Measurements from ENCODE around the gene PLEKHG4.

Gene PLEKHG4

GRCh38 chr16:67245186-67245585 lies 34.1 kb upstream of the PLEKHG4 start:
- FAIRE-seq: no peak

GRCh38 chr16:67245674-67246080 lies 33.7 kb upstream of the PLEKHG4 start:
- FAIRE-seq: no peak

GRCh38 chr16:67246081-67246755 lies 33.1 kb upstream of the PLEKHG4 start:
- FAIRE-seq: no peak

- FAIRE-seq: no peak
These were observed 32.6 kb upstream of the PLEKHG4 start for GRCh38 chr16:67246756-67247191.

- peak; percentile 46 for FAIRE-seq
These were observed 31.9 kb upstream of the PLEKHG4 start, which contains the start of gene FHOD1 for GRCh38 chr16:67247192-67248072. Gene FHOD1, minus strand, starts transcription at chr16:67247481. Its CDS starts 71 bp downstream, at chr16:67247410.

- no peak for FAIRE-seq
These were observed 31.3 kb upstream of the PLEKHG4 start for GRCh38 chr16:67248073-67248400.

- FAIRE-seq: no peak
These were observed 30.7 kb upstream of the PLEKHG4 start, which contains the start of gene SLC9A5 for GRCh38 chr16:67248401-67249177. Gene SLC9A5, plus strand, starts transcription at chr16:67248979. Its CDS starts 36 bp downstream, at chr16:67249015.

GRCh38 chr16:67249178-67250044 lies 29.9 kb upstream of the PLEKHG4 start:
- no peak for FAIRE-seq

- no peak for FAIRE-seq
These were observed 29.3 kb upstream of the PLEKHG4 start for GRCh38 chr16:67250045-67250327.

- FAIRE-seq: no peak
These were observed 26.5 kb upstream of the PLEKHG4 start for GRCh38 chr16:67252609-67253497.

- no peak for FAIRE-seq
These were observed 24.4 kb upstream of the PLEKHG4 start for GRCh38 chr16:67254801-67255552.

GRCh38 chr16:67255553-67256221 lies 23.6 kb upstream of the PLEKHG4 start:
- FAIRE-seq: no peak

GRCh38 chr16:67256701-67257230 lies 22.6 kb upstream of the PLEKHG4 start:
- no peak for FAIRE-seq

- no peak for FAIRE-seq
These were observed 21.7 kb upstream of the PLEKHG4 start for GRCh38 chr16:67257486-67258160.

- no peak for FAIRE-seq
These were observed 21.0 kb upstream of the PLEKHG4 start for GRCh38 chr16:67258161-67258835.

- FAIRE-seq: no peak
These were observed 19.6 kb upstream of the PLEKHG4 start for GRCh38 chr16:67259705-67260104.

- FAIRE-seq: no peak
These were observed 18.8 kb upstream of the PLEKHG4 start for GRCh38 chr16:67260426-67261063.

- no peak for FAIRE-seq
These were observed 16.1 kb upstream of the PLEKHG4 start for GRCh38 chr16:67263201-67263600.

All from TTC549 (cell line).